ENCODE results near the gene PRKAG2. TPM values are rescaled to one million over a fixed set of nuclear protein-coding genes. Genes with fewer than 3 reads are reported as not detected.

PRKAG2 gene
- total RNA-seq, 4 donors from 2014 or later: 38.8 to 94.4 (median 73.2) TPM

GRCh38 chr7:151885202-151885580 lies 8.3 kb upstream of the PRKAG2 start:
- TF ChIP-seq POLR2A (IDR thresholded peaks at IDR 0.05) (no peak), CTCF (IDR thresholded peaks at IDR 0.05) (no peak)
- Histone ChIP-seq H3K4me1 (no peaks in the 10 kb centered on the region), H3K27ac (no peak overlapping the region), H3K36me3 (no peaks in the 10 kb centered on the region), H3K4me3 (no peak overlapping the region), H3K27me3 (no peaks in the 10 kb centered on the region), H3K9me3 (no peaks in the 10 kb centered on the region)
- DNase-seq: peak in 1 of 3 donors; percentile 27

- Histone ChIP-seq H3K9me3 (no peaks in the 10 kb centered on the region), H3K27me3 (no peaks in the 10 kb centered on the region), H3K4me3 (no peak overlapping the region), H3K36me3 (no peaks in the 10 kb centered on the region), H3K27ac (no peak overlapping the region), H3K4me1 (no peaks in the 10 kb centered on the region)
- DNase-seq: peak in 1 of 3 donors; percentile 15
- no peak for TF ChIP-seq POLR2A (IDR thresholded peaks at IDR 0.05)
- TF ChIP-seq CTCF (IDR thresholded peaks at IDR 0.05): no peak
These were observed 7.6 kb upstream of the PRKAG2 start for GRCh38 chr7:151884312-151885201.

DNA sequence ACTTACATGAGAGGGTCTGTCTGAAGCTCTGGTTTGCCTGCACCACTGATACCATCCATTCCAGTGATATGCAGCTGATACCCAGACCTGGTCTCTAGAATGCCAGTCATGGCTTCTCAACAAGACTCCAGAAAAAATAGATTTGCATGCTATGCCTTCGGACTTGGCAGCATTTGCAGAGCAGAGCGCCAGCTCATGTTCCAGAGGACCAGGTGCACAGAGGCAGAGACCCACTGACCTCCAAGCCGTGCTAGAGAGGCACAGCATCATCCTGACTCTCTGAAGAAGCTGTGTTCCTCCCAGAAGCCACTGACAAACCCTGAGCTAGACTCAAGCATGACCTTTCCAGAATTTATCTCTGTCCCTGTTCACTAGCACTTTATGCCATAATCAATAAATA lies 6.9 kb upstream of the PRKAG2 start:
- peak in 1 of 3 donors; percentile 14 for DNase-seq
- Histone ChIP-seq H3K4me1 (no peaks in the 10 kb centered on the region), H3K27ac (no peak overlapping the region)

GRCh38 chr7:151882734-151883133 lies 5.8 kb upstream of the PRKAG2 start:
- Histone ChIP-seq H3K27ac (no peak overlapping the region), H3K4me1 (peaks cover 0 to 6% (median 5%) of the 10 kb centered on the region in 4 donors), H3K27me3 (no peaks in the 10 kb centered on the region), H3K4me3 (no peak overlapping the region), H3K36me3 (no peaks in the 10 kb centered on the region), H3K9me3 (no peaks in the 10 kb centered on the region)
- no peak for TF ChIP-seq POLR2A (IDR thresholded peaks at IDR 0.05)
- no peak for TF ChIP-seq CTCF (IDR thresholded peaks at IDR 0.05)
- DNase-seq: peak in 2 of 3 donors; percentile 22 to 37

More for the DNA sequence above, 6.9 kb upstream of the PRKAG2 start:
- Histone ChIP-seq H3K27me3 (no peaks in the 10 kb centered on the region), H3K4me3 (no peak overlapping the region), H3K36me3 (no peaks in the 10 kb centered on the region), H3K9me3 (no peaks in the 10 kb centered on the region)
- no peak for TF ChIP-seq POLR2A (IDR thresholded peaks at IDR 0.05)
- no peak for TF ChIP-seq CTCF (IDR thresholded peaks at IDR 0.05)

DNA sequence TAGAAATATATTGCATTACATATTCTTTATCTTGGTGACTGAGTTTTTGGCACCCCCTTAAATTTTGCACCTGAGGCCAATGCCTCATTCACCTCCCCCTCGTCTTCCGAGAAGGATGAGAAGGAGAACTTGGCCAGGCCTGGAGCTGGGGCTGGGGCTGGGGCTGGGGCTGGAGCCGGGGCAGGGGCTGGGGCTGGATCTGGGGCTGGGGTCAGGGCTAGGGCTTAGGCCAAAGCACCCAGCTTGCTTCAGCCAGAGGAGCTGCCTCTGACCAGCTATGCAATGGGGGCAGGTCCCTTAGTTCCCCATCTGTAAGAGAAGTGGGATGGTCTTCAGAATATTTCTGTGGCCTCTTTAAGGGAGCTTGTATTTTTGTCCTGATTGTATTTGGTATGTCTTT lies 3.8 kb upstream of the PRKAG2 start:
- DNase-seq: peak in 1 of 3 donors; percentile 16
- no peaks in the 10 kb centered on the region for H3K27me3 ChIP-seq
- H3K4me1 ChIP-seq: peaks cover 0 to 7% (median 7%) of the 10 kb centered on the region in 4 donors
- no peaks in the 10 kb centered on the region for H3K36me3 ChIP-seq
- TF ChIP-seq POLR2A (IDR thresholded peaks at IDR 0.05) (no peak), CTCF (IDR thresholded peaks at IDR 0.05) (no peak)
- H3K27ac ChIP-seq: no peak overlapping the region
- H3K4me3 ChIP-seq: no peak overlapping the region
- peaks cover 0 to 2% (median 0%) of the 10 kb centered on the region in 4 donors for H3K9me3 ChIP-seq

Measured in Peyer's patch (tissue), 4 donors.